ENCODE measurements around the gene SDC4. TPM values are rescaled to one million over a fixed set of nuclear protein-coding genes. Genes with fewer than 3 reads are reported as not detected.
A peak's percentile ranks its signal among the peaks of the same experiment; 100 is the strongest.

The SDC4 gene
- total and polyA plus RNA-seq, 9 of the 15 experiments (the other 6 are each of a cell fraction or from before 2014, with no cell fraction given): 2.1 to 10.7 (median 6.3) TPM

GRCh38 chr20:45341939-45342854 is 6.0 kb downstream of the SDC4 start (continued):
- TF ChIP-seq ZNF318 (IDR thresholded peaks at IDR 0.05; ENCODE audit: borderline replicate concordance in 1 of 2, low read depth in 1 of 2): no peak
- TF ChIP-seq MTA1 (IDR thresholded peaks at IDR 0.05; ENCODE audit: borderline replicate concordance): 0 out of 2 replicates have a peak, but pooled peaks have one; percentile 24
- peak; percentile 20; the same call in 1 of the 2 replicates for TF ChIP-seq RAD51 (IDR thresholded peaks at IDR 0.05; ENCODE audit: borderline replicate concordance, low read depth)
- TF ChIP-seq EP300 (IDR thresholded peaks at IDR 0.05; ENCODE audit: low read length): peak; percentile 32; the same call in 1 of the 2 replicates
- TF ChIP-seq CGGBP1 (CRISPR knock-in tag; IDR thresholded peaks at IDR 0.05): no peak
- peak; percentile 33; the same call in 1 of the 2 replicates for TF ChIP-seq POLR2G (IDR thresholded peaks at IDR 0.05; ENCODE audit: low read depth, low read length)
- TF ChIP-seq E2F1 (CRISPR knock-in tag; IDR thresholded peaks at IDR 0.05): no peak
- no peak for TF ChIP-seq RBM25 (IDR thresholded peaks at IDR 0.05; ENCODE audit: low read depth, low read length, severe bottlenecking)
- TF ChIP-seq KDM1A (IDR thresholded peaks at IDR 0.05): no peak
- no peak for TF ChIP-seq CEBPG (CRISPR knock-in tag; IDR thresholded peaks at IDR 0.05)
- no peak for TF ChIP-seq CEBPG (tag; conservative IDR thresholded peaks at IDR 0.05 in 1 of 2, IDR thresholded peaks at IDR 0.05 in 1 of 2)

Measured in K562 (cell line).